ENCODE measurements around the gene ZNF740. TPM values are rescaled to one million over a fixed set of nuclear protein-coding genes. Genes with fewer than 3 reads are reported as not detected.

Gene ZNF740
- total RNA-seq (2014; rRNA removed; shearing (Covaris generic)) (26.1 and 31.6 TPM in 2 replicates), total RNA-seq (2022) (58.2 and 66.5 TPM in 2 replicates), Bru-seq, nascent RNA (percentile 80 among the genes with signal in this experiment), BruChase-seq, experiment 1, labeled RNA remaining after a 6-hour chase (percentile 71 among the genes with signal in this experiment), BruChase-seq, experiment 2, labeled RNA remaining after a 2-hour chase (percentile 90 among the genes with signal in this experiment)
- long read RNA-seq, partial matches to known transcripts = 5 of 16 reads
- long read RNA-seq, other reads (novel, unspliced or antisense) = 11 of 16 reads

DNA sequence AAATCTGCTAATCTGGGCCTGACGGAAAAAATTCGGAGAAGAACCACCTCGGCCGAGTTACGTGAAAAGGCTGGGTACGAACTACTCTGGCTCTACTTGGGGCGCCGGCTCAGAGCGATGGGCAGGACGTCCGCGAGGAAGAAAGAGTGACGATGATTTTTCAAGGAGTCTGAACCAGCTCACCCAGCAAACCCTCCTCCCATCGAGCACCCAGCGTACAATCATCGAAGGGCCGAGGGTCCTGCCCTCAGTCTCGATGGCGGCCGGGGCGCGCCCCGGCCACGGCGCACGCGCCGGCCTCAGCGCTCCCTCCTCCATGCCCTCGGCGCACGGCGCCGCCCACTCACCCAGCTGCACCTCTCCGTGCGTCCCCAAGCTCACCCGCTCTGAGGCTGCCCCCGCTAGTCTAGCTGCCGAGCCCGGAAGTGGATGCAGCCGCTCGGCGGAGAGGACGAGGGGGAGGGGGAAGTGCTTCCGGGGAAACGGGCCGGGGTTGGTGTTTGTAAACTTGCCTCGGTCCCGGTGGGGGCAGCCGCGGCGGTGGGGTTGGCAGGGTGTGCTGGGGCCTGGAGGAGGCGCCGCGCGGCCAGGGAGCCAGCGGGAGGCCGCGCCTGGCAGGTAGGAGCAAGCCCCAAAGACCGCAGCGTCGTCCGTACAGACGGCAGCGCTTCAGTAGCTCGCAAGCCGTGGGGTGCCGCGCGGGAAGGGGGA, at the start of gene ZNF740, which contains the start of gene CSAD:
Gene ZNF740, plus strand, starts transcription at position 503 of the 711 bp plus-strand sequence. CDS start 1,262 bp downstream, outside the sequence.
Gene CSAD, minus strand, starts transcription at position 706 of the 711 bp plus-strand sequence. CDS start 7,455 bp downstream, outside the sequence.
- BruUV-seq (replicated peaks) = no TSS peak
- H2AFZ ChIP-seq (ENCODE audit: low read length) = peak within 1 kb of the TSS; percentile 91
- DNase-seq (ENCODE audit: low spot score) = peak; percentile 99
- H4K20me1 ChIP-seq (ENCODE audit: insufficient read depth, low read length) = no peaks in the 10 kb centered on the region
- peaks cover 7% of the 10 kb centered on the region; the same call in 1 of the 2 replicates for H3K9me3 ChIP-seq (ENCODE audit: low read length)
- H3K9me2 ChIP-seq (ENCODE audit: insufficient read depth, low read length) = no peaks in the 10 kb centered on the region
- H3K79me2 ChIP-seq (ENCODE audit: insufficient read depth, low read depth, low read length) = peaks cover 38% of the 10 kb centered on the region
- H3K4me3 ChIP-seq (ENCODE audit: low read depth, low read length, poor library complexity, severe bottlenecking) = peak within 1 kb of the TSS; percentile 91
- H3K4me2 ChIP-seq (ENCODE audit: low read length) = peak within 1 kb of the TSS; percentile 100
- CTCF ChIA-PET (ENCODE audit: unreplicated experiment) = interaction anchor here (0.6 kb wide), 1 partner anchor 89 kb away, joined by 5 read pairs; no protein-coding TSS in a partner anchor
- intact Hi-C loops (cut with micrococcal nuclease; ENCODE audit: unreplicated experiment) = loop anchor here (1.0 kb wide), 3 partner anchors 20 to 41 kb away; no protein-coding TSS in a partner anchor
- H3K27ac ChIP-seq (ENCODE audit: low read depth, low read length, poor library complexity, severe bottlenecking) = peak within 1 kb of the TSS; percentile 87
- peaks cover 37% of the 10 kb centered on the region for H3K36me3 ChIP-seq (ENCODE audit: insufficient read depth, low read length)
- TF ChIP-seq CTCF (conservative IDR thresholded peaks at IDR 0.05; ENCODE audit: low read length) (no peak), EZH2phosphoT487 (IDR thresholded peaks at IDR 0.05; ENCODE audit: borderline replicate concordance, low read depth, low read length) (no peak)
- peaks cover 50% of the 10 kb centered on the region for H3K4me1 ChIP-seq (ENCODE audit: insufficient read depth, low read length, poor library complexity, severe bottlenecking)
- POLR2A ChIA-PET = interaction anchor here (0.6 to 4.6 kb wide), 15 partner anchors 14 to 248 kb away, joined by 3 to 41 read pairs (median 4); partner anchors contain the start of genes AAAS and PFDN5

- Histone ChIP-seq H3K27ac (ENCODE audit: low read depth, low read length, poor library complexity, severe bottlenecking) (no peak overlapping the region), H3K4me2 (ENCODE audit: low read length) (no peak overlapping the region), H4K20me1 (ENCODE audit: insufficient read depth, low read length) (no peaks in the 10 kb centered on the region), H2AFZ (ENCODE audit: low read length) (no peak overlapping the region), H3K79me2 (ENCODE audit: insufficient read depth, low read depth, low read length) (no peaks in the 10 kb centered on the region), H3K9me2 (ENCODE audit: insufficient read depth, low read length) (no peaks in the 10 kb centered on the region), H3K4me3 (ENCODE audit: low read depth, low read length, poor library complexity, severe bottlenecking) (no peak overlapping the region), H3K4me1 (ENCODE audit: insufficient read depth, low read length, poor library complexity, severe bottlenecking) (no peaks in the 10 kb centered on the region), H3K9me3 (ENCODE audit: low read length) (peaks cover under 1% of the 10 kb centered on the region; the same call in 1 of the 2 replicates), H3K36me3 (ENCODE audit: insufficient read depth, low read length) (no peaks in the 10 kb centered on the region)
- intact Hi-C loops (cut with micrococcal nuclease; ENCODE audit: unreplicated experiment) = no loop called here
- POLR2A ChIA-PET = no interaction called here
- CTCF ChIA-PET (ENCODE audit: unreplicated experiment) = no interaction called here
- DNase-seq (ENCODE audit: low spot score) = no peak
- no TSS peak for BruUV-seq (replicated peaks)
- no peak for TF ChIP-seq EZH2phosphoT487 (IDR thresholded peaks at IDR 0.05; ENCODE audit: borderline replicate concordance, low read depth, low read length)
- no peak for TF ChIP-seq CTCF (conservative IDR thresholded peaks at IDR 0.05; ENCODE audit: low read length)
These were observed 48.7 kb upstream of the ZNF740 start for GRCh38 chr12:53131844-53132243.

Data from OCI-LY7 (cell line).